Fibroblast of lung (primary cell): ENCODE measurements around the gene IFNL1. TPM values are rescaled to one million over a fixed set of nuclear protein-coding genes. Genes with fewer than 3 reads are reported as not detected.

Experiments used
- DNase-seq, 2 donors: peaks; one replicate each; pipeline versions ENCODE4 v3.0.0 to v3.0.0-alpha.2; 2010; ENCODE audit warnings: low read depth in 2 of 2
- H2AFZ ChIP-seq: 2 replicates; pipeline ENCODE4 v1.5.1; 2012; ENCODE audit warnings: low read length, control low read depth, inconsistent platforms
- H3K27ac ChIP-seq: 2 replicates; pipeline ENCODE4 v1.5.1; 2011; ENCODE audit warnings: low read length, control low read depth; ENCODE audit not compliant: insufficient read depth
- H3K27me3 ChIP-seq: 2 replicates; pipeline ENCODE4 v1.5.1; 2011; ENCODE audit warnings: mild to moderate bottlenecking, low read length; ENCODE audit not compliant: control insufficient read depth, insufficient read depth
- H3K36me3 ChIP-seq: 2 replicates; pipeline ENCODE4 v1.5.1; 2011; ENCODE audit warnings: low read length; ENCODE audit not compliant: control insufficient read depth, insufficient read depth
- H3K4me1 ChIP-seq: 2 replicates; pipeline ENCODE4 v1.5.1; 2011; ENCODE audit warnings: low read length; ENCODE audit not compliant: control insufficient read depth, insufficient read depth; ENCODE audit errors: extremely low read depth
- H3K4me2 ChIP-seq: 2 replicates; pipeline ENCODE4 v1.5.1; 2011; ENCODE audit warnings: low read length, control low read depth; ENCODE audit not compliant: insufficient read depth; ENCODE audit errors: extremely low read depth
- H3K4me3 ChIP-seq, 4 experiments: fragments of 200-600 bp in 1 of 4; sonication (generic) in 1 of 4; replicated peaks in 1 of 4; 2 replicates each; pipeline ENCODE4 v1.5.1; 2011 to 2016; ENCODE audit warnings: low read length in 4 of 4, low read depth in 3 of 4, mild to moderate bottlenecking in 3 of 4, control low read depth in 2 of 4, inconsistent platforms in 1 of 4, mixed read lengths in 1 of 4; ENCODE audit not compliant: insufficient read depth in 1 of 4; ENCODE audit errors: control extremely low read depth in 1 of 4
- H3K79me2 ChIP-seq: 2 replicates; pipeline ENCODE4 v1.5.1; 2012; ENCODE audit warnings: mild to moderate bottlenecking, low read length, inconsistent platforms; ENCODE audit not compliant: control insufficient read depth, insufficient read depth
- H3K9ac ChIP-seq: 2 replicates; pipeline ENCODE4 v1.5.1; 2011; ENCODE audit warnings: mild to moderate bottlenecking, low read length, control low read depth; ENCODE audit not compliant: insufficient read depth
- H3K9me3 ChIP-seq: 2 replicates; pipeline ENCODE4 v1.5.1; 2012; ENCODE audit warnings: low read depth, low read length; ENCODE audit not compliant: control insufficient read depth, insufficient read depth
- H4K20me1 ChIP-seq: 2 replicates; pipeline ENCODE4 v1.5.1; 2011; ENCODE audit warnings: low read length; ENCODE audit not compliant: control insufficient read depth, insufficient read depth; ENCODE audit errors: extremely low read depth
- EZH2 ChIP-seq: IDR thresholded peaks from 2 replicates; pipeline ENCODE4 v1.5.1; 2012; ENCODE audit warnings: low read length, control low read depth, mild to moderate bottlenecking; ENCODE audit errors: missing control alignments
- polyA plus RNA-seq, 2 donors: library from polyadenylated mRNA; depleted of rRNA in 1 of 2; stranded (reverse) in 1 of 2; unstranded in 1 of 2; fragments of >200 nt; gene quantifications; 2 replicates each; pipeline ENCODE4 v1.2.1, GENCODE V29; 2011 to 2012; ENCODE audit warnings: missing spikeins in 1 of 2
- total RNA-seq: library from RNA; depleted of rRNA; stranded (reverse); fragments of >200 nt; gene quantifications from 2 replicates; pipeline ENCODE4 v1.2.1, GENCODE V29; 2014
- TF ChIP-seq, protein P1 (sequence below), 2 donors: IDR thresholded peaks in 1 of 2; conservative IDR thresholded peaks in 1 of 2; 1 replicate in 1 of 2; 2 replicates in 1 of 2; pipeline ENCODE4 v1.5.1; 2011 to 2012; ENCODE audit warnings: low read length in 2 of 2, control low read depth in 1 of 2, inconsistent platforms in 1 of 2, low read depth in 1 of 2, mild to moderate bottlenecking in 1 of 2

The IFNL1 gene
- total and polyA plus RNA-seq, 2 donors (not counting 1 experiment from before 2014, with no cell fraction given): not detected

DNA sequence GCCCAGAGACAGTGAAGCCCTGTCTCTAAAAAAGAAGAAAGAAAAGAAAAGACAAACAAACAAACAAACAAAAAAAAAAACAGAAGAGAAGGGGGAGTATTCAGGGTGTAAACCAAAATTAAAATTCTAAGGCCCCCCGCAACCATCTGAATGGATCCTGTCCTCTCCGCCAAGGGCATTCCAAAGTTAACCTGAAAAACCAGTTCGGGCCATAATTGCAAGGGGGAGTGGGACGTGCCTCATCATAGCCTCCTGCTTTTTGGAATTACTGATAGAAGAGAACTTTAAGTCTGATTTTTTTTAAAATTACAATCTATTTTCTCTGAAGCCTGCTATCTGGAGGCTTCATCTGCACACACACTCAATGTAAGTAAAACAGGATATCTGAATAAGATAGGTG lies 33.7 kb upstream of the IFNL1 start:
- no peak for DNase-seq
- H3K27ac ChIP-seq: no peak overlapping the region
- no peaks in the 10 kb centered on the region for H4K20me1 ChIP-seq
- no peaks in the 10 kb centered on the region for H3K36me3 ChIP-seq
- H3K27me3 ChIP-seq: peaks cover 34% of the 10 kb centered on the region
- H3K4me3 ChIP-seq: no peak overlapping the region
- H3K9ac ChIP-seq: no peak overlapping the region
- no peaks in the 10 kb centered on the region for H3K79me2 ChIP-seq
- H3K4me1 ChIP-seq: no peaks in the 10 kb centered on the region
- no peaks in the 10 kb centered on the region for H3K9me3 ChIP-seq
- H3K4me2 ChIP-seq: no peak overlapping the region
- no peak for TF ChIP-seq EZH2
- TF ChIP-seq, protein P1, sequence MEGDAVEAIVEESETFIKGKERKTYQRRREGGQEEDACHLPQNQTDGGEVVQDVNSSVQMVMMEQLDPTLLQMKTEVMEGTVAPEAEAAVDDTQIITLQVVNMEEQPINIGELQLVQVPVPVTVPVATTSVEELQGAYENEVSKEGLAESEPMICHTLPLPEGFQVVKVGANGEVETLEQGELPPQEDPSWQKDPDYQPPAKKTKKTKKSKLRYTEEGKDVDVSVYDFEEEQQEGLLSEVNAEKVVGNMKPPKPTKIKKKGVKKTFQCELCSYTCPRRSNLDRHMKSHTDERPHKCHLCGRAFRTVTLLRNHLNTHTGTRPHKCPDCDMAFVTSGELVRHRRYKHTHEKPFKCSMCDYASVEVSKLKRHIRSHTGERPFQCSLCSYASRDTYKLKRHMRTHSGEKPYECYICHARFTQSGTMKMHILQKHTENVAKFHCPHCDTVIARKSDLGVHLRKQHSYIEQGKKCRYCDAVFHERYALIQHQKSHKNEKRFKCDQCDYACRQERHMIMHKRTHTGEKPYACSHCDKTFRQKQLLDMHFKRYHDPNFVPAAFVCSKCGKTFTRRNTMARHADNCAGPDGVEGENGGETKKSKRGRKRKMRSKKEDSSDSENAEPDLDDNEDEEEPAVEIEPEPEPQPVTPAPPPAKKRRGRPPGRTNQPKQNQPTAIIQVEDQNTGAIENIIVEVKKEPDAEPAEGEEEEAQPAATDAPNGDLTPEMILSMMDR (conservative IDR thresholded peaks at IDR 0.05 in 1 of 2, IDR thresholded peaks at IDR 0.05 in 1 of 2; ENCODE audit: low read depth in 1 of 2, low read length in 2 of 2): no peak
- no peak overlapping the region for H2AFZ ChIP-seq

GRCh38 chr19:39263912-39264305 lies 32.3 kb upstream of the IFNL1 start:
- Histone ChIP-seq H3K9me3 (no peaks in the 10 kb centered on the region), H3K9ac (no peak overlapping the region), H3K4me1 (no peaks in the 10 kb centered on the region), H3K27ac (no peak overlapping the region), H3K4me3 (no peak overlapping the region), H2AFZ (no peak overlapping the region), H3K4me2 (no peak overlapping the region), H4K20me1 (no peaks in the 10 kb centered on the region), H3K27me3 (peaks cover 34% of the 10 kb centered on the region), H3K79me2 (no peaks in the 10 kb centered on the region), H3K36me3 (no peaks in the 10 kb centered on the region)
- TF ChIP-seq, protein P1 (conservative IDR thresholded peaks at IDR 0.05 in 1 of 2, IDR thresholded peaks at IDR 0.05 in 1 of 2; ENCODE audit: low read depth in 1 of 2, low read length in 2 of 2): no peak
- no peak for TF ChIP-seq EZH2
- DNase-seq: no peak

DNA sequence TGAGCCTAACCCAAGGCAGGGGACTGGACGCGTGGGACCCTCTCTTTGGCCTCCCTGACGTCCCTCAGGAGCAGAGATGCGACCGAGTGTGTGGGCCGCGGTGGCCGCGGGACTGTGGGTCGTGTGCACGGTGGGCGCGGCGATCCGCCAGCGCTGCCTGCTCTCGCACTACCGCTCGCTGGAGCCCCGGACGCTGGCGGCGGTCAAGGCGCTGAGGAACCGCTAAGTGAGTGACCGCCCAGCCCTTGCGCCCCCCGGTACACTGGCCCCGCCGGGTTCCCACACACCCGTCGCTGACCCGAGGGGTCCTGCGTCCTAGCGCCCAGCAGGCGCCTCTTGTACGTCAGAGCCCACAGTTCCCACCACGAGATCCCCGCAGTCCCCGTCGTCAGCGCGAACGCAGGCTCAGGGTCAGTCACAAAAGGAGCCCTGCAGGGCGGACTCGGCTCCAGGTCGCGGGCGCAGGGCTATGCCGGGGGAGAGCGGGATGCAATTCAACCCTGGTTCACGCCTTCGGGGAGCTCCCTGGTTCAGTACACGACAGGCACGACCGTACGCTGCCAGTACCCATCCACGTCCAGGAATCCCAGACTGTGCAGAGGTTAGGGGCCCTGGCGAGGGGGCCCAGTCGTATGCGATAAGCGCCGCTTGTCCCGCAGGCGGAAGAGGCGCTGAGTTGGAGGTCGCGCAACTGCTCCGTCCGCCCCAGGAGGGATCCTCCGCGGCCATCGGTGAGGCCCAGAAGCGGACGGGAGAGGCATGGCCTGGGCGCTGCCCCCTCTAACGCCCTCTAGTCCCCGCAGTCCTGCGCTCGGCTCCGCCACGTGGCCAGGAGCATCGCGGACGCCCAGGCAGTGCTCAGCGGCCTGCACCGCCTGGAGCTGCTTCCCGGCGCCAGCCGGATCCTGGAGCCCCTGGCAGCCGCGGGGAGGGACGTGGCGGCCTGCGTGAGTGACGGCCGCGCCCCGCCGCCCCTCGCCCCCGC lies 31.6 kb upstream of the IFNL1 start:
- Histone ChIP-seq H3K9me3 (no peaks in the 10 kb centered on the region), H3K27ac (no peak overlapping the region), H3K36me3 (no peaks in the 10 kb centered on the region), H3K9ac (no peak overlapping the region), H3K4me2 (no peak overlapping the region), H2AFZ (no peak overlapping the region), H4K20me1 (no peaks in the 10 kb centered on the region), H3K27me3 (peaks cover 34% of the 10 kb centered on the region), H3K4me3 (no peak overlapping the region), H3K4me1 (no peaks in the 10 kb centered on the region), H3K79me2 (no peaks in the 10 kb centered on the region)
- TF ChIP-seq, protein P1 (conservative IDR thresholded peaks at IDR 0.05 in 1 of 2, IDR thresholded peaks at IDR 0.05 in 1 of 2; ENCODE audit: low read depth in 1 of 2, low read length in 2 of 2): no peak
- peak; percentile 72 for TF ChIP-seq EZH2
- DNase-seq: peak in 1 of 2 donors; percentile 9
